CD4-positive, alpha-beta T cell (primary cell): Measurements from ENCODE around the gene PLSCR1. TPM values are rescaled to one million over a fixed set of nuclear protein-coding genes. Genes with fewer than 3 reads are reported as not detected.

Source experiments
- ATAC-seq: fragments of 200-7000 bp; cut with Tn5 transposase; one replicate; pipeline ENCODE4 v1.10.0; 2022; ENCODE audit warnings: mild to moderate bottlenecking; ENCODE audit not compliant: poor library complexity
- CTCF ChIA-PET: fragments of 350-600 bp; sonication (Branson Sonifier 250); formaldehyde crosslinking; loops from one replicate; lab custom pipeline; 2021; ENCODE audit warnings: antibody characterized with exemption, inconsistent platforms; lab: Charles Lee
- POLR2A ChIA-PET: fragments of 350-600 bp; sonication (Branson Sonifier 250); formaldehyde crosslinking; loops from one replicate; lab custom pipeline; 2021; ENCODE audit warnings: antibody characterized with exemption, inconsistent platforms; lab: Charles Lee
- DNase-seq, 14 experiments: peaks; one replicate each; pipeline ENCODE4 v3.0.0-alpha.2; 2013 to 2020; ENCODE audit warnings: mixed read lengths in 2 of 14
- H3K27ac ChIP-seq, 2 donors: one replicate each; pipeline versions ENCODE4 v1.5.1 to v1.7.0; 2013; ENCODE audit warnings: low read length in 2 of 2, low read depth in 1 of 2, mild to moderate bottlenecking in 1 of 2
- H3K27me3 ChIP-seq, 2 experiments: 1 replicate in 1 of 2; 2 replicates in 1 of 2; pipeline versions ENCODE4 v1.6.1 to v1.7.0; 2013; ENCODE audit warnings: low read length in 2 of 2, control low read depth in 1 of 2, mild to moderate bottlenecking in 1 of 2, moderate library complexity in 1 of 2; ENCODE audit not compliant: insufficient read depth in 2 of 2, control insufficient read depth in 1 of 2
- H3K36me3 ChIP-seq: one replicate; pipeline ENCODE4 v1.6.1; 2013; ENCODE audit warnings: low read length, control low read depth; ENCODE audit not compliant: insufficient read depth
- H3K4me1 ChIP-seq: one replicate; pipeline ENCODE4 v1.6.1; 2013; ENCODE audit warnings: low read length, control low read depth; ENCODE audit not compliant: insufficient read depth
- H3K4me3 ChIP-seq: one replicate; pipeline ENCODE4 v1.5.1; 2013; ENCODE audit warnings: mild to moderate bottlenecking, low read length, moderate library complexity
- H3K9me3 ChIP-seq, 2 experiments: 1 replicate in 1 of 2; 2 replicates in 1 of 2; pipeline versions ENCODE4 v1.6.1 to v1.7.0; 2013; ENCODE audit warnings: low read length in 2 of 2, mild to moderate bottlenecking in 2 of 2, control low read depth in 1 of 2, moderate library complexity in 1 of 2; ENCODE audit not compliant: control insufficient read depth in 1 of 2, insufficient read depth in 1 of 2
- H3K27ac Mint-ChIP-seq: one replicate; pipeline ENCODE4 v1.8.0; 2020; ENCODE audit warnings: mixed read lengths
- H3K27me3 Mint-ChIP-seq: one replicate; pipeline ENCODE4 v1.8.0; 2021; ENCODE audit warnings: mixed read lengths
- H3K36me3 Mint-ChIP-seq: one replicate; pipeline ENCODE4 v1.8.0; 2021; ENCODE audit warnings: low read depth, mixed read lengths
- H3K4me1 Mint-ChIP-seq: one replicate; pipeline ENCODE4 v1.8.0; 2021; ENCODE audit warnings: low read depth, mixed read lengths
- H3K4me3 Mint-ChIP-seq: one replicate; pipeline ENCODE4 v1.8.0; 2020; ENCODE audit warnings: mild to moderate bottlenecking, mixed read lengths
- H3K9me3 Mint-ChIP-seq: one replicate; pipeline ENCODE4 v1.8.0; 2020; ENCODE audit warnings: mixed read lengths
- CTCF ChIP-seq: fragments of 200-600 bp; IDR thresholded peaks from one replicate; pipeline ENCODE4 v1.8.0; 2022; ENCODE audit warnings: antibody characterized with exemption, mild to moderate bottlenecking
- intact Hi-C, 2 experiments: fragments of 100-400 bp; cut with DNase I in 1 of 2; cut with micrococcal nuclease in 1 of 2; formaldehyde crosslinking; loops; one replicate each; pipeline versions ENCODE4 v1.15.1 to v1.9.0; 2023 to 2025; cut with DNase I, micrococcal nuclease
- total RNA-seq, 174 experiments: library from RNA in 2 of 174; stranded (reverse) in 2 of 174; gene quantifications; one replicate each; pipeline ENCODE4 v1.2.3 and lab custom pipeline; 2021 to 2026

PLSCR1 gene
- total RNA-seq, 2 experiments from 2014 or later: 8.2 to 8.3 TPM

GRCh38 chr3:146581080-146581601 lies 36.7 kb upstream of the PLSCR1 start:
- ATAC-seq: no peak
- Histone ChIP-seq H3K4me1 (no peaks in the 10 kb centered on the region), H3K36me3 (no peaks in the 10 kb centered on the region), H3K4me3 (no peak overlapping the region), H3K9me3 (no peaks in the 10 kb centered on the region), H3K27ac (no peak overlapping the region), H3K27me3 (no peaks in the 10 kb centered on the region)
- no peak for DNase-seq
- Mint-ChIP-seq H3K4me1 (no peaks in the 10 kb centered on the region), H3K9me3 (no peaks in the 10 kb centered on the region), H3K36me3 (no peaks in the 10 kb centered on the region), H3K27ac (no peak overlapping the region), H3K27me3 (peaks cover 15% of the 10 kb centered on the region), H3K4me3 (no peak overlapping the region)
- ChIA-PET POLR2A (no interaction called here), CTCF (no interaction called here)
- intact Hi-C loops: loop anchor here in 1 of 2 experiments (5.0 kb wide), 1 partner anchor 514 kb away; no protein-coding TSS in a partner anchor
- no peak for TF ChIP-seq CTCF

- intact Hi-C loops: loop anchor here (1.0 to 2.0 kb wide), 3 partner anchors 358 to 388 kb away; no protein-coding TSS in a partner anchor
- H3K4me3 ChIP-seq: no peak overlapping the region
- Mint-ChIP-seq H3K27ac (no peak overlapping the region), H3K4me1 (no peaks in the 10 kb centered on the region), H3K4me3 (no peak overlapping the region), H3K36me3 (no peaks in the 10 kb centered on the region), H3K9me3 (no peaks in the 10 kb centered on the region), H3K27me3 (peaks cover 7% of the 10 kb centered on the region)
- ChIA-PET POLR2A (no interaction called here), CTCF (interaction anchor here (0.8 to 1.1 kb wide), 5 partner anchors 9 to 388 kb away, joined by 3 to 6 read pairs (median 4); no protein-coding TSS in a partner anchor)
- ATAC-seq (peak; percentile 39), DNase-seq (peak in 7 of 14 experiments; percentile 4 to 68 (median 44))
- no peaks in the 10 kb centered on the region for H3K4me1 ChIP-seq
- no peaks in the 10 kb centered on the region for H3K9me3 ChIP-seq
- no peaks in the 10 kb centered on the region for H3K36me3 ChIP-seq
- H3K27me3 ChIP-seq: no peaks in the 10 kb centered on the region
- TF ChIP-seq CTCF: peak; percentile 73
- H3K27ac ChIP-seq: no peak overlapping the region
Measured at GRCh38 chr3:146577662-146578061, 33.3 kb upstream of the PLSCR1 start.

GRCh38 chr3:146575636-146576035 lies 31.2 kb upstream of the PLSCR1 start:
- no peak for TF ChIP-seq CTCF
- H3K4me1 Mint-ChIP-seq: no peaks in the 10 kb centered on the region
- H3K36me3 ChIP-seq: no peaks in the 10 kb centered on the region
- peaks cover 7% of the 10 kb centered on the region for H3K27me3 Mint-ChIP-seq
- H3K4me3 Mint-ChIP-seq: no peak overlapping the region
- H3K4me3 ChIP-seq: no peak overlapping the region
- H3K27ac Mint-ChIP-seq: no peak overlapping the region
- no peak for DNase-seq
- H3K4me1 ChIP-seq: no peaks in the 10 kb centered on the region
- ATAC-seq: no peak
- ChIA-PET POLR2A (no interaction called here), CTCF (no interaction called here)
- H3K27ac ChIP-seq: no peak overlapping the region
- H3K9me3 Mint-ChIP-seq: no peaks in the 10 kb centered on the region
- no peaks in the 10 kb centered on the region for H3K9me3 ChIP-seq
- intact Hi-C loops: loop anchor here in 1 of 2 experiments (2.0 kb wide), 1 partner anchor 359 kb away; no protein-coding TSS in a partner anchor
- no peaks in the 10 kb centered on the region for H3K27me3 ChIP-seq
- H3K36me3 Mint-ChIP-seq: no peaks in the 10 kb centered on the region
